ENCODE results near the gene G2E3.

DNA sequence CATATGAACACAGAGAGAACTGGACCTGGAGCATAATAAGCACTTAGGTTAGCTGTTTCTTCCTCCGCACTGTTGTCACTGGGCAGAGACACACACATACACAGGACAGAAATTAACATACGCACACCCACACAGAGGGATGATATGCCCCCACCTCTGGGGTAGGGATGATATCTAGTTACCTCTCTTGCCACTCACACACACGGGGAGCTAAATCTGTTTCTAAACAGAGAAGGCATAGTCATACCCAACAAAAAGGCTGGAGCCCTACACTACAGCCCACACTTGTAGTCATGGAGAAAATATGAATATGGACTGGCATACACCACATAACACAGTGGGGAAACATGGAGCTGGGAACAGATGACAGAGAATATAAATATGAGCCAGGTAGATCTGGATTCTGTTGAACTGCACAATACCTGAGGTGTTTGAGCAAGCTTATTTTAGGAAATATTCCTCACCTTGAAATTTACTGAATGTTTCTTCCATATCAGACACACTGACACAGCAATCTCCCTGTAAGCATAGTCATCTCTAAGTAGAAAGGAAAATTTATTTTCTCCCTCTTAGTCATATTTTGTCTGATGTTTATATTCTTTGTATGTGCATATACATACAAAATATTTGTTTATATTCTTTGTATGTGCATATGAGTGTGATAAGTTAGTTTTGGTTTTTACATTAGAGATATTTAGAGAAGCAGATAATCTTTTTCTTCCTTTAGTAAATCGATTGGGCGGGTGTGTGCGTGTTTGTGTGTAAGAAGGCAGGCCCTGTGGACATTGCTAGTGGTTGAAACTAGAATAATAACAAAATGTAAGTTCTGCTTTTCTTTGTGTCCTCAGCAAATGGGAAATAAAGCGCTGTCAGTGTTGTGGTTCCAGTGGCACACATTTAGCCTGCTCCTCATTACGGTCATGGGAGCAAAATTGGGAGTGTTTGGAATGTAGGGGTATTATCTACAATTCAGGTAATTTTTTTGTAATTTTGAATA lies 42.3 kb downstream of the G2E3 start:
- no peak for TF ChIP-seq POLR2A (IDR thresholded peaks at IDR 0.05; ENCODE audit: extremely low read depth, insufficient read length)
- TF ChIP-seq, protein P1, sequence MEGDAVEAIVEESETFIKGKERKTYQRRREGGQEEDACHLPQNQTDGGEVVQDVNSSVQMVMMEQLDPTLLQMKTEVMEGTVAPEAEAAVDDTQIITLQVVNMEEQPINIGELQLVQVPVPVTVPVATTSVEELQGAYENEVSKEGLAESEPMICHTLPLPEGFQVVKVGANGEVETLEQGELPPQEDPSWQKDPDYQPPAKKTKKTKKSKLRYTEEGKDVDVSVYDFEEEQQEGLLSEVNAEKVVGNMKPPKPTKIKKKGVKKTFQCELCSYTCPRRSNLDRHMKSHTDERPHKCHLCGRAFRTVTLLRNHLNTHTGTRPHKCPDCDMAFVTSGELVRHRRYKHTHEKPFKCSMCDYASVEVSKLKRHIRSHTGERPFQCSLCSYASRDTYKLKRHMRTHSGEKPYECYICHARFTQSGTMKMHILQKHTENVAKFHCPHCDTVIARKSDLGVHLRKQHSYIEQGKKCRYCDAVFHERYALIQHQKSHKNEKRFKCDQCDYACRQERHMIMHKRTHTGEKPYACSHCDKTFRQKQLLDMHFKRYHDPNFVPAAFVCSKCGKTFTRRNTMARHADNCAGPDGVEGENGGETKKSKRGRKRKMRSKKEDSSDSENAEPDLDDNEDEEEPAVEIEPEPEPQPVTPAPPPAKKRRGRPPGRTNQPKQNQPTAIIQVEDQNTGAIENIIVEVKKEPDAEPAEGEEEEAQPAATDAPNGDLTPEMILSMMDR (IDR thresholded peaks at IDR 0.05; ENCODE audit: low read depth, low read length) = no peak
